Fibroblast of mammary gland (primary cell): ENCODE measurements around the gene RBL2.

ENCODE experiments used
- DNase-seq: peaks from one replicate; pipeline ENCODE4 v3.0.0-alpha.2; 2010; ENCODE audit warnings: low read depth
- H3K4me3 ChIP-seq: 2 replicates; pipeline ENCODE4 v1.5.1; 2011; ENCODE audit warnings: low read depth, mild to moderate bottlenecking, low read length, moderate library complexity; ENCODE audit not compliant: control insufficient read depth
- CTCF ChIP-seq: conservative IDR thresholded peaks from 2 replicates; pipeline ENCODE4 v1.5.1; 2011; ENCODE audit warnings: low read depth, low read length, inconsistent platforms; ENCODE audit not compliant: control insufficient read depth, insufficient read depth

Gene RBL2

GRCh38 chr16:53518550-53519416 is 84.5 kb downstream of the RBL2 start:
- TF ChIP-seq CTCF: no peak
- peak; percentile 53 for DNase-seq
- H3K4me3 ChIP-seq: no peak overlapping the region

- no peak for DNase-seq
- no peak for TF ChIP-seq CTCF
- H3K4me3 ChIP-seq: no peak overlapping the region
Observed at GRCh38 chr16:53519417-53520091, 85.3 kb downstream of the RBL2 start.

GRCh38 chr16:53523126-53523804 is 89.0 kb downstream of the RBL2 start:
- TF ChIP-seq CTCF: no peak
- no peak for DNase-seq
- H3K4me3 ChIP-seq: no peak overlapping the region

- no peak overlapping the region for H3K4me3 ChIP-seq
- DNase-seq: no peak
- no peak for TF ChIP-seq CTCF
Observed at GRCh38 chr16:53523971-53524548, 89.8 kb downstream of the RBL2 start.

- DNase-seq: no peak
- H3K4me3 ChIP-seq: no peak overlapping the region
- TF ChIP-seq CTCF: no peak
Observed at GRCh38 chr16:53528797-53529196, 94.5 kb downstream of the RBL2 start.

GRCh38 chr16:53529513-53529912 is 95.2 kb downstream of the RBL2 start:
- TF ChIP-seq CTCF: no peak
- H3K4me3 ChIP-seq: no peak overlapping the region
- DNase-seq: no peak
